HG03175 (cell line): ENCODE measurements around the gene EIF3L.
A peak's percentile ranks its signal among the peaks of the same experiment; 100 is the strongest.
"Not testable (repeated sequence)": the region's sequence is repeated elsewhere in the genome, so short reads cannot be mapped to it uniquely, and the experiment has no call there.

Experiments
- ATAC-seq: cut with Tn5 transposase; IDR thresholded peaks from one replicate; pipeline ENCODE4 v1.9.1; 2021; ENCODE audit warnings: mild to moderate bottlenecking, moderate library complexity; ENCODE audit not compliant: unreplicated experiment

EIF3L gene

DNA sequence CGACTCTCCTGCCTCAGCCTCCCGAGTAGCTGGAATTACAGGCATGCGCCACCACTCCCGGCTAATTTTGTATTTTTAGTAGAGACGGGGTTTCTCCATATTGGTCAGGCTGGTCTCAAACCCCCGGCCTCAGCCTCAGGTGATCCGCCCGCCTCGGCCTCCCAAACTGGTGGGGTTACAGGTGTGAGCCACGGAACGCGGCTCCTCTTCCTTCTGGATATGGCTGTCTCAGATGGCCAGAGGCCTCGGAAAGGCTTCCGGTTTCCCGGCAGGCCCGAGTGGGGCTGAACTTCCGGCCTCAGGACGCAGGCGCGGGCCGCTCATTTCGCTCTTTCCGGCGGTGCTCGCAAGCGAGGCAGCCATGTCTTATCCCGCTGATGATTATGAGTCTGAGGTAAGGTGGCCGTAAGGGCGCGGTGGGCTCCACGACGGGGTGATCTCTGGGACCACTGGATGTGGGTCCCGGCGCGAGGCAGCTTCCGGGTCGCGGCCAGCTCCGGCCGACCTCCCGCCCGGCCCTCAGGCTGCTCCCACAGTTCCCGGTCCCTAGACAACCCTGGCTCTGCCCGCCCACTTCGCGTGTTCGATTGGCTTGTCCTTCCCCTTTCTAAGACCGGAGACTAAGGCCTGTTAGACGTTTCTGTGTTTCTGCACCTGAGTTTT lies at the start of gene EIF3L:
Gene EIF3L, plus strand, starts transcription at position 331 of the 663 bp plus-strand sequence. Its CDS starts 31 bp downstream, at position 362.
- peak; percentile 53 for ATAC-seq

- not testable (repeated sequence) for ATAC-seq
These were observed 49.2 kb upstream of the EIF3L start for GRCh38 chr22:37799979-37800378.

DNA sequence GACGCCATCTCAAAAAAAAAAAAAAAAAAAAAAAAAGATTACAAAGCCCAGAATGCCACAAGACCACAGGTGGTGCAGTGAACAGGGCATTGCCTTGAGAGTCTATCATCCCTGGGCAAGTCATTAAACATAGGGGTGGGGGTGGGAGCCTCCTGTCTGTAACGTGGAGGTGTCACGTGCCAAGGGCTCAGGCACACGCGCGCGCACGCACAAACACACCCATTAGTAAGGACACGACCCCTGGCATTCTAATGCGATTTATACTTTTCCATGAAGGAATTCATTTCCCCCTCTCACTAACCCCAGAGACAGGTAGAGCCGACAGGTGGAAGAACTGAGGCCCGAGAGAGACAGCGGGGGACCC lies 47.3 kb upstream of the EIF3L start:
- ATAC-seq: no peak

DNA sequence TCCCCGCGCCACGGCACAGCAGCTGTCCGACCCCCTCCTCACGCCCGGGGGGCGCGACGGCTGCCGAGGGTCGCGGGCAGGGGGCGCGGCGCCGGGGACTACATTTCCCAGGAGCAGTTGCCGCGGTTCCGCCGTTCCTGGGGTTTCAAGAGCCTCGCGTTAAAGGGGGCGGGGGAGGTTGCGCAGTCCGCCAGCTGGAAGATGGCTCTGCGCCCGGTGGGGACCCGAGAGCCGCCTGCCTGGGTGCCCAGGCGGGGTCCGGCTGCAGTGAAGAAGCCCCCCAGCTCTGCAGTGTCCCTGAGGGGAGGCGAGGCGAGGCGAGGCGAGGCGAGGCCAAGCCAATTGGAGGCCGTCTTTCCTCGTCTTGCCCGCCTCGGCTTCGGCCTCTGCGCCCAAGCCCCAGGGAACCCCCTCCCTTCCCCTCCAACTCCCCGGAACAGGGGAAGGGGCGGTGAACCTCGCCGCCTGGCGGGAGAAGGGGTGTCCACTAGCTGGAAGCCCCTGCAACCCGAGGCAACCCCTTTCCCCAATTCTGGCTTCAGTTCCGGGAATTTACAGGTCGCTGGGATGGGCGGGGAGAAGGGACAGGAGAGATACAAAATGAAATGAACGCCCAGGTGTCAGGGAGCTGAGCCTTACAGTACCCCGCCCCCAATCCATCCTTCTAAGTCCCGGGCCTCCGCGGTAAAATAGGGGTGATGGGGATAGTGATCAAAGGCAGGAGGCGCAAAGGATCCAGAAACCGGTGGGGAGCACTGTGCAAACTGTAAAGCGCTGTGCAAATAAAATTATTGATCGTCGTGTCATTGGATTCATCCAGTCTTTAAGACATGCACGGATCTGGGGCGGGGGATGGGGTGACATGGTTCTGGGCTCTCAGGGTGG lies 46.7 kb upstream of the EIF3L start:
- no peak for ATAC-seq

GRCh38 chr22:37803195-37803638 lies 46.0 kb upstream of the EIF3L start:
- ATAC-seq: no peak

- ATAC-seq: no peak
These were observed 45.4 kb upstream of the EIF3L start for GRCh38 chr22:37803639-37804351.

GRCh38 chr22:37804352-37804880 lies 44.8 kb upstream of the EIF3L start:
- no peak for ATAC-seq

- no peak for ATAC-seq
These were observed 44.1 kb upstream of the EIF3L start for GRCh38 chr22:37804881-37805809.

GRCh38 chr22:37805810-37806277 lies 43.4 kb upstream of the EIF3L start:
- ATAC-seq: no peak

DNA sequence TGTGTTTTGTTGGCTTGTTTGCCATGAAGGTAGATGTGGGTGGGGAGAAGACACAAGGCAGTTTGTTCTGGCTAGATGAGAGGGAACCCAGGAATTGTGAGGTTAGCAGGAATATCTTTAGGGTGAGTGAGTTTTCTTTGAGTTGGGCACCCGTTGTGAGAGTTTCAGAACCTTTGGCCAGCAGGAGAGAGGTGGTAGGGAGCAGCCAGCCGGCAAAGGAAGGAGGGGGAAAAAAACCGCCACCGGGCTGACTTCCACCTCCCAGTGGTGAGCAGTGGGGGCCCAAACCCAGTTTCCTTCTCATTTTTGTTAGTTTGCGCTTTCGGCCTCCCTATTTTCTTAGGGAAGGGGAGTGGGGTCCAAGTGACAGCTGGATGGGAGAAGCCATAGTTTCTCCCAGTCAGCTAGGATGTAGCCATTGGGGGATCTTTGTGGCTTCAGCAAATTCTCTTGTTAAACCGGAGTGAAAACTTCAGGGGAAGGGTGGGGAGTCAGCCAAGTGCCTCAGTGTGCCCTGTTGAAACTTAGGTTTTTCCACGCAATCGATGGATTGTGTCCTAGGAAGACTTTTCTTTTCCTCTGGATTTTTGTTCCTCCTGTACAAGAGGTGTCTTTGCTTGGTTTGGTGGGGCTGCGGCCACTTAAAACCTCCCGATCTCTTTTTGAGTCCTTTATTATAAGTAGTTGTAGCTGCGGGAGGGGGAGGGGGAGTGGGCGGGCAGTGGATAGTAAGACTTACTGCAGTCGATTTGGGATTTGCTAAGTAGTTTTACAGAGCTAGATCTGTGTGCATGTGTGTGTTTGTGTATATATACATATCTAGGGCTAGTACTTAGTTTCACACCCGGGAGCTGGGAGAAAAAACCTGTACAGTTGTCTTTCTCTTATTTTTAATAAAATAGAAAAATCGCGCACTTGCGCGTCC lies 42.5 kb upstream of the EIF3L start:
- no peak for ATAC-seq

DNA sequence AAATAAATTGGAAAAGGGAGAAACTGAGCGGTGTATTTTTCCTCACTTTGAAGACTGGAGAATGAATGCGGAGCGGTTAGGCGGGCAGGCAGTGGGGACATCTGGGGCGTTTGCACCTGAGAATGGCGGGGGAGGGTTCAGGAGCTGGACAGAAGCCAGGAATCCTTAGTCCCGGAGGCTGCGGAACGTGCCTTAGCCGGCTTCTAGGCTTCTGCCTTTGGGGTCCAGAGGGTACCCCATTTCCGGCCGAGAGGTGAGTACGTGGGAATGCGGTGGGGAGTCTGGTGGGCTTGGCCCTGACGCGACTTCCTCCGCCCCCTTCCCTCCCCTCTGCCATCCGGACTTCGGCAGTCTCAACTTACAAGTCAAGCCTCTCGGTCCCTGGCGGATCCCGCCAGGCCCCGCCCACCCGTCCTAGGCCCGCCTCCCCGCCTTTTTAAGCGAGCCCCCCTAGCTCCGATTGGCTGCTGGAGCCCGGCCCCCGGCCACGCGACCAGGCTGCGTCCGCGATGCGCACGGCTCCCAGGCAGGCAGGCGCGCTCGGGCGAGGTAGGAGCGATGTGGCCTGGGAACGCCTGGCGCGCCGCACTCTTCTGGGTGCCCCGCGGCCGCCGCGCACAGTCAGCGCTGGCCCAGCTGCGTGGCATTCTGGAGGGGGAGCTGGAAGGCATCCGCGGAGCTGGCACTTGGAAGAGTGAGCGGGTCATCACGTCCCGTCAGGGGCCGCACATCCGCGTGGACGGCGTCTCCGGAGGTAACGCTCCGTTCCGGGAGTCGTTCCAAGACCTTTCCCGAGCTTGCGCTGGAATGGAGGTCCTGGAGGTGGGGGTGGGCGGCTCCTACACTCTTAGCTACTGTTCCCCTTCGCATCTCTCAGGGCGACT lies 41.6 kb upstream of the EIF3L start, which contains the start of gene GCAT:
Gene GCAT, plus strand, starts transcription at position 525 of the 884 bp plus-strand sequence. Its CDS starts 34 bp downstream, at position 559.
- ATAC-seq: peak; percentile 85

- no peak for ATAC-seq
These were observed 40.9 kb upstream of the EIF3L start for GRCh38 chr22:37808294-37808657.

GRCh38 chr22:37809672-37810333 lies 39.4 kb upstream of the EIF3L start:
- ATAC-seq: no peak

- ATAC-seq: no peak
These were observed 37.4 kb upstream of the EIF3L start for GRCh38 chr22:37811867-37812266.

DNA sequence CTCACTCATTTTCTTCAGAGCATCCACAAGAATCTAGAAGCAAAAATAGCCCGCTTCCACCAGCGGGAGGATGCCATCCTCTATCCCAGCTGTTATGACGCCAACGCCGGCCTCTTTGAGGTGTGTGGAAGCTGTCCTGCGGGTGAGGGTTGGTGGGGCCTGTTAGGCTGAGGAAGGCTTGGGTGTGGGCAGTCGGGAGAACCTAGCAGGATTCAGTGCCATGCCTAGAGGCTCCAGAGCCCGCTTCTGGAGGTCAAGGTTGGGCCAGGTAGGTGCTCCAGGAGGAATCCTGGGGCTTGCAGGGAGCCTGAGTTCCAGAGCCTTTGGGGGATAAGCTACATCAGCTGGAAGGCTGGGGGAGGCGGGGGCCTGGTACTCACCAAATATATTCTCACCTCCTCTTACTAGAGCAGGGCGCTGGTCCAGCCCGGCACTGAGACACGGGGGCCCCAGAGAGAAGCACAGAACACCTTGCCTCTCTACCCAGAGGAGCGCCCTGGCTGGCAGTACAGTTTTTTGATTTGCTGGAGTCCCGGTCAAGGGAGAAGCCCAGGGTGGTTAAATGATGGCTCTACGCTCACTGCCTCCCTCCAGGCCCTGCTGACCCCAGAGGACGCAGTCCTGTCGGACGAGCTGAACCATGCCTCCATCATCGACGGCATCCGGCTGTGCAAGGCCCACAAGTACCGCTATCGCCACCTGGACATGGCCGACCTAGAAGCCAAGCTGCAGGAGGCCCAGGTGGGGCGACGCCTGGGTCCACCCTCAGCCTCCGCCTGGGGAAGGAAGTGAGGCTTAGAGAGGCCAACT lies 36.1 kb upstream of the EIF3L start:
- ATAC-seq: no peak

- no peak for ATAC-seq
These were observed 33.6 kb upstream of the EIF3L start for GRCh38 chr22:37815593-37815992.
